IPS-20b (cell line): ENCODE data around the gene PRRT4.

Experiments used
- H3K27ac ChIP-seq: one replicate; pipeline ENCODE4 v1.5.1; 2013; ENCODE audit warnings: low read length
- H3K27me3 ChIP-seq: 2 replicates; pipeline ENCODE4 v1.6.1; 2013; ENCODE audit warnings: mild to moderate bottlenecking, low read length, inconsistent platforms; ENCODE audit not compliant: insufficient read depth
- H3K36me3 ChIP-seq: 2 replicates; pipeline ENCODE4 v1.6.1; 2013; ENCODE audit warnings: low read depth, mild to moderate bottlenecking, inconsistent platforms, low read length, moderate library complexity; ENCODE audit not compliant: insufficient read depth
- H3K4me1 ChIP-seq: 2 replicates; pipeline ENCODE4 v1.6.1; 2013; ENCODE audit warnings: mild to moderate bottlenecking, control low read depth, inconsistent platforms, low read length, moderate library complexity; ENCODE audit not compliant: insufficient read depth
- H3K4me3 ChIP-seq: 2 replicates; pipeline ENCODE4 v1.5.1; 2013; ENCODE audit warnings: mild to moderate bottlenecking, low read length, inconsistent platforms
- H3K9ac ChIP-seq: 2 replicates; pipeline ENCODE4 v1.6.1; 2013; ENCODE audit warnings: low read depth, mild to moderate bottlenecking, inconsistent platforms, low read length, moderate library complexity
- H3K9me3 ChIP-seq: 2 replicates; pipeline ENCODE4 v1.6.1; 2013; ENCODE audit warnings: mild to moderate bottlenecking, low read depth, low read length, inconsistent platforms; ENCODE audit not compliant: insufficient read depth

Gene PRRT4

GRCh38 chr7:128364166-128364870, 2.8 kb upstream of the PRRT4 start:
- Histone ChIP-seq H3K36me3 (no peaks in the 10 kb centered on the region), H3K9me3 (no peaks in the 10 kb centered on the region), H3K4me3 (no peak overlapping the region), H3K4me1 (0 out of 2 replicates have a peak, but pooled peaks cover 4% of the 10 kb centered on the region), H3K27me3 (peaks cover 84% of the 10 kb centered on the region), H3K27ac (no peak overlapping the region), H3K9ac (no peak overlapping the region)

- peaks cover 95% of the 10 kb centered on the region for H3K27me3 ChIP-seq
These were observed 1.8 kb upstream of the PRRT4 start for GRCh38 chr7:128363261-128363721.

GRCh38 chr7:128362670-128363069, 1.2 kb upstream of the PRRT4 start:
- Histone ChIP-seq H3K9ac (no peak overlapping the region), H3K27me3 (peaks cover 100% of the 10 kb centered on the region), H3K4me3 (no peak overlapping the region), H3K4me1 (0 out of 2 replicates have a peak, but pooled peaks cover 4% of the 10 kb centered on the region), H3K9me3 (no peaks in the 10 kb centered on the region), H3K36me3 (no peaks in the 10 kb centered on the region), H3K27ac (no peak overlapping the region)

More at GRCh38 chr7:128363261-128363721, 1.8 kb upstream of the PRRT4 start:
- H3K4me3 ChIP-seq, result no peak overlapping the region
- no peak overlapping the region for H3K27ac ChIP-seq
- H3K36me3 ChIP-seq, result no peaks in the 10 kb centered on the region
- H3K4me1 ChIP-seq, result 0 out of 2 replicates have a peak, but pooled peaks cover 4% of the 10 kb centered on the region
- no peaks in the 10 kb centered on the region for H3K9me3 ChIP-seq
- H3K9ac ChIP-seq, result no peak overlapping the region

- no peaks in the 10 kb centered on the region for H3K36me3 ChIP-seq
- H3K9me3 ChIP-seq, result no peaks in the 10 kb centered on the region
- peaks cover 81% of the 10 kb centered on the region for H3K27me3 ChIP-seq
- H3K4me1 ChIP-seq, result 0 out of 2 replicates have a peak, but pooled peaks cover 4% of the 10 kb centered on the region
- H3K4me3 ChIP-seq, result peak overlapping the region; percentile 65; the same call in 1 of the 2 replicates
- H3K9ac ChIP-seq, result no peak overlapping the region
- no peak overlapping the region for H3K27ac ChIP-seq
These were observed 1.2 kb downstream of the PRRT4 start for GRCh38 chr7:128360359-128360678.

- H3K9me3 ChIP-seq, result no peaks in the 10 kb centered on the region
- no peaks in the 10 kb centered on the region for H3K36me3 ChIP-seq
- H3K4me1 ChIP-seq, result 0 out of 2 replicates have a peak, but pooled peaks cover 4% of the 10 kb centered on the region
- H3K27ac ChIP-seq, result no peak overlapping the region
- peaks cover 79% of the 10 kb centered on the region for H3K27me3 ChIP-seq
- H3K4me3 ChIP-seq, result peak overlapping the region; percentile 65; the same call in 1 of the 2 replicates
- H3K9ac ChIP-seq, result no peak overlapping the region
These were observed 1.6 kb downstream of the PRRT4 start for GRCh38 chr7:128359939-128360338.

- Histone ChIP-seq H3K9ac (no peak overlapping the region), H3K36me3 (no peaks in the 10 kb centered on the region), H3K27me3 (peaks cover 79% of the 10 kb centered on the region), H3K4me3 (no peak overlapping the region), H3K9me3 (no peaks in the 10 kb centered on the region), H3K4me1 (0 out of 2 replicates have a peak, but pooled peaks cover 4% of the 10 kb centered on the region), H3K27ac (no peak overlapping the region)
These were observed 2.2 kb downstream of the PRRT4 start for GRCh38 chr7:128359336-128359735.

- 0 out of 2 replicates have a peak, but pooled peaks cover 4% of the 10 kb centered on the region for H3K4me1 ChIP-seq
- H3K9me3 ChIP-seq, result no peaks in the 10 kb centered on the region
- H3K9ac ChIP-seq, result no peak overlapping the region
- H3K36me3 ChIP-seq, result no peaks in the 10 kb centered on the region
- H3K4me3 ChIP-seq, result no peak overlapping the region
- peaks cover 79% of the 10 kb centered on the region for H3K27me3 ChIP-seq
- no peak overlapping the region for H3K27ac ChIP-seq
These were observed 3.3 kb downstream of the PRRT4 start for GRCh38 chr7:128358233-128358632.

- H3K27me3 ChIP-seq, result peaks cover 79% of the 10 kb centered on the region
- no peak overlapping the region for H3K27ac ChIP-seq
- 0 out of 2 replicates have a peak, but pooled peaks cover 4% of the 10 kb centered on the region for H3K4me1 ChIP-seq
- no peak overlapping the region for H3K9ac ChIP-seq
- no peak overlapping the region for H3K4me3 ChIP-seq
- no peaks in the 10 kb centered on the region for H3K36me3 ChIP-seq
- H3K9me3 ChIP-seq, result no peaks in the 10 kb centered on the region
These were observed 4.3 kb downstream of the PRRT4 start for GRCh38 chr7:128357217-128357613.

GRCh38 chr7:128356546-128357216, 4.8 kb downstream of the PRRT4 start:
- H3K27me3 ChIP-seq, result peaks cover 79% of the 10 kb centered on the region
- H3K4me3 ChIP-seq, result no peak overlapping the region
- no peaks in the 10 kb centered on the region for H3K9me3 ChIP-seq
- no peak overlapping the region for H3K9ac ChIP-seq
- H3K27ac ChIP-seq, result no peak overlapping the region
- H3K36me3 ChIP-seq, result no peaks in the 10 kb centered on the region
- 0 out of 2 replicates have a peak, but pooled peaks cover 4% of the 10 kb centered on the region for H3K4me1 ChIP-seq

GRCh38 chr7:128353610-128354009, 7.9 kb downstream of the PRRT4 start:
- Histone ChIP-seq H3K4me3 (no peak overlapping the region), H3K4me1 (no peaks in the 10 kb centered on the region), H3K27me3 (peaks cover 79% of the 10 kb centered on the region), H3K27ac (no peak overlapping the region), H3K9me3 (no peaks in the 10 kb centered on the region), H3K36me3 (no peaks in the 10 kb centered on the region), H3K9ac (no peak overlapping the region)

GRCh38 chr7:128353189-128353588, 8.3 kb downstream of the PRRT4 start:
- Histone ChIP-seq H3K27me3 (peaks cover 79% of the 10 kb centered on the region), H3K4me3 (no peak overlapping the region), H3K36me3 (no peaks in the 10 kb centered on the region), H3K9ac (no peak overlapping the region), H3K9me3 (no peaks in the 10 kb centered on the region), H3K27ac (no peak overlapping the region), H3K4me1 (no peaks in the 10 kb centered on the region)

GRCh38 chr7:128352636-128353035, 8.9 kb downstream of the PRRT4 start:
- H3K9ac ChIP-seq, result no peak overlapping the region
- H3K36me3 ChIP-seq, result no peaks in the 10 kb centered on the region
- H3K27ac ChIP-seq, result no peak overlapping the region
- H3K4me3 ChIP-seq, result no peak overlapping the region
- no peaks in the 10 kb centered on the region for H3K9me3 ChIP-seq
- peaks cover 79% of the 10 kb centered on the region for H3K27me3 ChIP-seq
- no peaks in the 10 kb centered on the region for H3K4me1 ChIP-seq
